AG09319 (cell line): Measurements from ENCODE around the gene FAM135A.
"Not testable (repeated sequence)": the region's sequence is repeated elsewhere in the genome, so short reads cannot be mapped to it uniquely, and the experiment has no call there.

ENCODE experiments used
- DNase-seq: peaks from one replicate; pipeline ENCODE4 v3.0.0-alpha.2; 2010; ENCODE audit warnings: low read depth; ENCODE audit errors: extremely low read depth
- CTCF ChIP-seq: IDR thresholded peaks from 2 replicates; pipeline ENCODE4 v1.5.1; 2011; ENCODE audit warnings: low read depth, mild to moderate bottlenecking, inconsistent platforms, low read length, moderate library complexity

FAM135A gene

GRCh38 chr6:70547905-70548304, 134.6 kb downstream of the FAM135A start:
- no peak for TF ChIP-seq CTCF
- DNase-seq = no peak

DNA sequence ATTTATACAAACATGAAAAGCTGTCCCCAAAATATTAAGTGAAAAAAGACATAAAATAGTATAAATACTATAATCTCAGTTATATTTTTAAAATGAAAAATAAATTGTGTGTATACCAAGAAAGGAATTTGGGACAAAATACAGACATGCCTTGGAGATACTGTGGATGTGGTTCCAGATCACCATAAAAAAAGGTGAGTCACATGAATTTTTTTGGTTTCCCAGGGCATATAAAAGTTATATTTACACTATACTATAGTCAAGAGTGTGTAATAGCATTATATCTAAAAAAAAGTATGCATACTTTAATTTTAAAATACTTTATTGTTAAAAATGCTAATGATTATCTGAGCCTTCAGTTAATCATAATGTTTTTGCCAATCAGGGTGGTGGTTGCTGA, 136.0 kb downstream of the FAM135A start:
- no peak for TF ChIP-seq CTCF
- DNase-seq = no peak

DNA sequence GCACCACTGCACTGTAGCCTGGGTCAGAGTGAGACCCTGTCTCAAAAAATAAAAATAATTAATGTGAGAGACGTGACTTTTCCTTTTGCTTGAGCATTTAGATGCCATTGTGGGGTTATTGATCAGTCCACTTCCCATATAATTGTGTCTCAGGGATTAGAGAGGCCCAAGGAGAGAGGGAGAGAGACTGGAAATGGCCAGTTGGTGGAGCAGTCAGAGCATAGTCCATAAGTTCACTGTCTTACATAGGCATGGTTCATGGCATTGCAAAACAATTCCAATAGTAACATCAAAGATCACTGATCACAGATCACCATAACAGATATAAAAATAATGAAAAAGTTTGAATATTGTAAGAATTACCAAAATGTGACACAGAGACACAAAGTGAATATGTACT, 138.3 kb downstream of the FAM135A start:
- DNase-seq = no peak
- TF ChIP-seq CTCF = no peak

DNA sequence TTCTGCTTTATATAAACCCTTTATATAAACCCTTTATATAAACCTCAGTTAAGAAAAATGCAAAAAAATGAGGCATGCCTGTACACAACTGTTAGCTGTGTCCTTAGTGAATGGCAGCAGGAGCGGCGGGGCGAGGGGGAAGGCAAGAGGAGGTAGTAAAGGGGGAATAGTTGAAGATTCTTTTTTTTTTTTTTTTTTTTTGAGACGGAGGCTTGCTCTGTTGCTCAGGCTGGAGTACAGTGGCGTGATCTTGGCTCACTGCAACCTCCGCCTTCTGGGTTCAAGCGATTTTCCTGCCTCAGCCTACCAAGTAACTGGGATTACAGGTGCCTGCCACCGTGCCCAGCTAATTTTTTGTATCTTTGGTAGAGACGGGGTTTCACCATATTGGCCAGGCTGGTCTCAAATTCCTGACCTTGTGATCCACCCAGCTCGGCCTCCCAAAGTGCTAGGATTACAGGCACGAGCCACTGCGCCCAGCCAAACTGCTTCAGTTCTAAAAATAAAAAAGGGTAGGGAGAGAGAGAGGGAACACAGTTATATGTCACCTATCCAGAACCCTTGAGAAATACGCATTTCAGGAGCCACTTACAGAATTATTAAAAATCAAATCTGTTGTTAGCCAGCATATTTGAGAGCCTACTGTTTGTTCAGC, 139.1 kb downstream of the FAM135A start:
- DNase-seq = not testable (repeated sequence)

DNA sequence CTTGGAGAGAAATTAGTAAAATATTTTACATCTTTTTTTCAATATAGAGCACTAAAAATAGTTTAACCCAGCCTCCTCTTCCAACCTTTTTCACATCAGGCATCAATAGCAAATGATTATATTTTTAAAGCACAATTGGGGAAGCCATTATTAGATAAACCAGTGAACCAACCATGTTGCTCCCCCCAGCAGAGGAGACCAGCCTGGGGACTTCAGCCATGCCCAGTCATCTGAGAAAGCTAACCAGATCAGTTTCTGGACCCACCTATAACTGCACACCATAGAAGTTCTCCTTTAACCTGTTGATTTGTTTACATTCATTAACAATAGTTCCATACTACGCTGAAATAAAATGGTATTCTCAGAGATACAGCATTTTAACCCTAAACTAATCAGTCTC, 139.7 kb downstream of the FAM135A start:
- no peak for DNase-seq
- no peak for TF ChIP-seq CTCF

DNA sequence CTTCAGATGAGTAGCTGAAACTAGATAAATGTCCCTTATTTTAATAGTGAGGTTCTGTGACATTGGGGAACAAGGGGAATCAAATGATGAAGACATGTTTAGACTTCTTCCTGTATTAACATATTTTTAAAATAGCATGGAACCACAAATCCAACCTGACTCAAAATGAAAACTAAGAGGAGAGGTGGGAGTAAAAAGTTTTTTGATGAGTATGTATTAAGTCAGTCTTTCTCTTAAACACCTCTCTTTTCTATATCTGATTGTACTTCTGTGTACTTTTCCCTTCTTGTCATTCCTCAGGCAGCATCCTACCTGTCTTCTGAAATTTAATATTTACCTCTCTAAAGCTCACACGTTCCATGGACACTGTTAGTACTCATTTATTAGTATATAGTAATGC, 144.7 kb downstream of the FAM135A start:
- no peak for DNase-seq
- TF ChIP-seq CTCF = no peak

- DNase-seq = not testable (repeated sequence)
Measured at GRCh38 chr6:70562401-70562800, 149.1 kb downstream of the FAM135A start.

DNA sequence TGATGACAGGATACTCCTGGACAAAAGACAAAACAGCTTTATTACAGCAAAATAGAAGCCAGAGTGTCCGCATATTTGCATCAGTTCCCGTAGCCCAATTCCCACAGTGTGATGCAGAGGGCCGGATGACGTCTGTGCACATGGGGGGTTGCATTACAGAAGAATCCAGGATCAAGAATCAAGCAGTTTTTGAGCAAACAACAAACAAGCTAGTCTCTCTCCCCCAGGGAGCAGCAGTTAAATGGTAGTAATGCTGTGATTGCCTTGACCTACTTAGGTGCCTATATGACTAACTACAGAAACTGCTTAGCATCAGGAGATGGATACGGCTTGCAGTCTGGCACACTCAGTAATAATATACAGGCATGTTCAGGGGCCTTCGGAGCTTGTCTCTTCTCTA, 150.2 kb downstream of the FAM135A start:
- DNase-seq = no peak
- no peak for TF ChIP-seq CTCF
